SK-N-SH (cell line): ENCODE data around the gene PLA2G2C. TPM values are rescaled to one million over a fixed set of nuclear protein-coding genes. Genes with fewer than 3 reads are reported as not detected.
"Not testable (repeated sequence)": the region's sequence is repeated elsewhere in the genome, so short reads cannot be mapped to it uniquely, and the experiment has no call there.

Source experiments
- CTCF ChIA-PET: fragments of 300-600, 350-600 bp; formaldehyde crosslinking; extraction: SDS; loops from one replicate; lab custom pipeline; 2021; lab: Yijun Ruan, JAX
- POLR2A ChIA-PET: fragments of 350-600 bp; sonication (Branson Sonifier 250); formaldehyde crosslinking; extraction: SDS; loops from one replicate; lab custom pipeline; 2020; ENCODE audit warnings: antibody characterized with exemption, inconsistent platforms; lab: Yijun Ruan, JAX
- DNase-seq: peaks from one replicate; pipeline ENCODE4 v3.0.0; 2012
- H2AFZ ChIP-seq: fragments of 200-600 bp; sonication (generic); 2 replicates; pipeline ENCODE4 v1.8.1; 2016; ENCODE audit warnings: antibody characterized with exemption, mild to moderate bottlenecking, low read depth
- H3F3A ChIP-seq: fragments of 200-600 bp; sonication (generic); replicated peaks from 2 replicates; pipeline ENCODE3; 2016; ENCODE audit warnings: antibody characterized with exemption, mild to moderate bottlenecking; ENCODE audit not compliant: insufficient read depth
- H3K27ac ChIP-seq, 2 experiments: fragments of 200-500 bp in 1 of 2; fragments of 200-600 bp in 1 of 2; sonication (Bioruptor generic) in 1 of 2; sonication (generic), shearing (Covaris generic) in 1 of 2; 2 replicates each; pipeline versions ENCODE4 v1.5.1 to v1.6.1; 2014 to 2016; ENCODE audit warnings: low read depth in 2 of 2, inconsistent platforms in 1 of 2, low read length in 1 of 2, mild to moderate bottlenecking in 1 of 2, mixed read lengths in 1 of 2
- H3K27me3 ChIP-seq: fragments of 200-600 bp; sonication (generic), shearing (Covaris generic); 2 replicates; pipeline ENCODE4 v1.6.1; 2016; ENCODE audit warnings: mixed run types; ENCODE audit not compliant: insufficient read depth
- H3K36me3 ChIP-seq, 2 experiments: fragments of 200-500 bp in 1 of 2; fragments of 200-600 bp in 1 of 2; sonication (Bioruptor generic) in 1 of 2; sonication (generic) in 1 of 2; replicated peaks in 1 of 2; 2 replicates each; pipeline versions ENCODE3 to v1.5.1; 2014 to 2016; ENCODE audit warnings: low read length in 1 of 2, mild to moderate bottlenecking in 1 of 2; ENCODE audit not compliant: insufficient read depth in 2 of 2, control insufficient read depth in 1 of 2
- H3K4me1 ChIP-seq, 2 experiments: fragments of 200-500 bp in 1 of 2; fragments of 200-600 bp in 1 of 2; sonication (Bioruptor generic) in 1 of 2; sonication (generic), shearing (Covaris generic) in 1 of 2; 2 replicates each; pipeline versions ENCODE4 v1.5.1 to v1.6.1; 2014 to 2016; ENCODE audit warnings: low read depth in 1 of 2, low read length in 1 of 2, mixed run types in 1 of 2; ENCODE audit not compliant: insufficient read depth in 2 of 2, control insufficient read depth in 1 of 2
- H3K4me2 ChIP-seq: fragments of 200-600 bp; sonication (generic), shearing (Covaris generic); 2 replicates; pipeline ENCODE4 v1.6.1; 2017; ENCODE audit warnings: mixed run types
- H3K4me3 ChIP-seq, 2 experiments: fragments of 200-500 bp in 1 of 2; fragments of 200-600 bp in 1 of 2; sonication (Bioruptor generic) in 1 of 2; sonication (generic), shearing (Covaris generic) in 1 of 2; 2 replicates each; pipeline versions ENCODE4 v1.5.1 to v1.8.1; 2014 to 2016; ENCODE audit warnings: low read depth in 2 of 2, inconsistent platforms in 1 of 2, low read length in 1 of 2, mild to moderate bottlenecking in 1 of 2, mixed read lengths in 1 of 2, moderate library complexity in 1 of 2
- H3K79me2 ChIP-seq: fragments of 200-600 bp; sonication (generic); 2 replicates; pipeline ENCODE4 v1.8.1; 2017; ENCODE audit warnings: mild to moderate bottlenecking; ENCODE audit not compliant: insufficient read depth
- H3K9ac ChIP-seq: fragments of 200-600 bp; sonication (generic); 2 replicates; pipeline ENCODE4 v1.6.1; 2017; ENCODE audit warnings: mixed run types
- H3K9me2 ChIP-seq: fragments of 200-600 bp; sonication (generic); 2 replicates; pipeline ENCODE4 v1.6.1; 2017; ENCODE audit warnings: mixed run types
- H3K9me3 ChIP-seq: fragments of 200-600 bp; sonication (generic); 2 replicates; pipeline ENCODE4 v1.6.1; 2017; ENCODE audit warnings: mixed run types, mild to moderate bottlenecking, moderate library complexity
- H4K20me1 ChIP-seq: fragments of 200-600 bp; sonication (generic); 2 replicates; pipeline ENCODE4 v1.6.1; 2017; ENCODE audit warnings: mild to moderate bottlenecking, mixed run types; ENCODE audit not compliant: insufficient read depth
- CTCF ChIP-seq: fragments of 200-600 bp; sonication (generic); IDR thresholded peaks from 2 replicates; pipeline ENCODE4 v1.6.1; 2017; ENCODE audit warnings: antibody characterized with exemption, mild to moderate bottlenecking, moderate library complexity
- GATA2 ChIP-seq: sonication (generic); formaldehyde crosslinking; IDR thresholded peaks from 2 replicates; pipeline ENCODE4 v1.5.0; 2020; ENCODE audit warnings: mild to moderate bottlenecking, missing genetic modification reagents
- MXI1 ChIP-seq: IDR thresholded peaks from 2 replicates; pipeline ENCODE4 v1.6.1; 2012; ENCODE audit warnings: mild to moderate bottlenecking, low read depth, low read length, improper control_type of control experiment
- RAD21 ChIP-seq: IDR thresholded peaks from 2 replicates; pipeline ENCODE4 v1.6.1; 2012; ENCODE audit warnings: mild to moderate bottlenecking, low read length
- RFX5 ChIP-seq: IDR thresholded peaks from 2 replicates; pipeline ENCODE4 v1.6.1; 2012; ENCODE audit warnings: mild to moderate bottlenecking, improper control_type of control experiment, low read length
- SMC3 ChIP-seq: IDR thresholded peaks from 2 replicates; pipeline ENCODE4 v1.6.1; 2012; ENCODE audit warnings: low read depth, low read length, improper control_type of control experiment
- TAF1 ChIP-seq: IDR thresholded peaks from 2 replicates; pipeline ENCODE4 v1.6.1; 2012; ENCODE audit warnings: low read depth, mild to moderate bottlenecking, low read length, moderate library complexity, borderline replicate concordance
- USF1 ChIP-seq: IDR thresholded peaks from 2 replicates; pipeline ENCODE4 v1.4.0; 2012; ENCODE audit warnings: low read depth, borderline replicate concordance
- WGBS: methylation state at CpG from one replicate; pipeline ENCODE4 v1.1.6; 2017; ENCODE audit warnings: low lambda C conversion rate; 5-methylcytosine and 5-hydroxymethylcytosine counted together
- polyA plus RNA-seq, 3 experiments: library from polyadenylated mRNA; depleted of rRNA; stranded (reverse); fragments of >200 nt; gene quantifications; 2 replicates each; pipeline ENCODE4 v1.2.3, GENCODE V29; 2012

Gene PLA2G2C
- polyA plus RNA-seq, 1 of the 3 experiments (the other 2 are of a cell fraction), result not detected

DNA sequence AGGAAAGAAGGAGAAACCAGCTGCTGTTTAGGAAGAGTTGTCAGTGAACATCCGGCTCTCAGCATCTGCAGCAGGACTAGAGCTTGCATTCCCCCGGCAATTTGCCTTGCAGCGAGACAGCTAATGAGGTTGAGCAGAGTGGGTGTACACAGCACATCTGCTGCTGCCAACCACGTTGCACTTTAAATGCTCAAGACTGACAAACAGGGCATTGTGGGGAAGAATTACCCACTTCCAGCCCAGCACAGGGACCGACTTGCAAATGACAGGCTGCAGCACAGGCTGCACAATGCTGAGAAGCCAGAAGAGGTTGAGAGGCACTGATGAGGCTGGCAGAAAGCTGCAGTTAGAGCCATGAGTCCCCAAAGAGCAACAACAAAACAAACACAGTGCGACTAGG, 47.5 kb upstream of the PLA2G2C start:
- Histone ChIP-seq H3F3A (no peaks in the 10 kb centered on the region), H2AFZ (no peak overlapping the region), H3K36me3 (no peaks in the 10 kb centered on the region), H3K9ac (no peak overlapping the region), H3K9me3 (no peaks in the 10 kb centered on the region), H3K4me2 (no peak overlapping the region), H3K27me3 (peaks cover 7% of the 10 kb centered on the region; the same call in 1 of the 2 replicates), H3K4me3 (no peak overlapping the region), H3K9me2 (no peaks in the 10 kb centered on the region), H3K4me1 (peaks cover 0 to 13% of the 10 kb centered on the region in 2 experiments; a peak in 2 of 4 replicates), H3K27ac (no peak overlapping the region; a peak in 1 of 4 replicates), H3K79me2 (no peaks in the 10 kb centered on the region), H4K20me1 (no peaks in the 10 kb centered on the region)
- WGBS, result 21% methylated on average over 5 of the region's 6 CpGs
- ChIA-PET POLR2A (no interaction called here), CTCF (interaction anchor here (0.6 to 3.8 kb wide), 23 partner anchors 8 to 259 kb away, joined by 3 to 23 read pairs (median 4); no protein-coding TSS in a partner anchor)
- TF ChIP-seq TAF1 (no peak), USF1 (no peak), MXI1 (peak; percentile 64; the same call in 1 of the 2 replicates)
- peak; percentile 69 for DNase-seq

- H3F3A ChIP-seq, result no peaks in the 10 kb centered on the region
- POLR2A ChIA-PET, result no interaction called here
- WGBS, result 18% methylated on average over 3 of the region's 3 CpGs
- no peak overlapping the region for H3K27ac ChIP-seq
- H3K4me2 ChIP-seq, result no peak overlapping the region
- no peak overlapping the region for H3K9ac ChIP-seq
- H3K9me2 ChIP-seq, result no peaks in the 10 kb centered on the region
- no peaks in the 10 kb centered on the region for H3K79me2 ChIP-seq
- H3K4me1 ChIP-seq, result peaks cover 0 to 13% of the 10 kb centered on the region in 2 experiments; a peak in 2 of 4 replicates
- peak; percentile 55 for DNase-seq
- H3K4me3 ChIP-seq, result no peak overlapping the region
- H3K9me3 ChIP-seq, result no peaks in the 10 kb centered on the region
- H3K27me3 ChIP-seq, result peaks cover 12% of the 10 kb centered on the region; the same call in 1 of the 2 replicates
- H4K20me1 ChIP-seq, result no peaks in the 10 kb centered on the region
- CTCF ChIA-PET, result interaction anchor here (0.6 to 3.8 kb wide), 24 partner anchors 9 to 258 kb away, joined by 3 to 23 read pairs (median 4); no protein-coding TSS in a partner anchor
- no peaks in the 10 kb centered on the region for H3K36me3 ChIP-seq
- TF ChIP-seq RFX5 (no peak), SMC3 (peak; percentile 22; the same call in 1 of the 2 replicates), CTCF (peak; percentile 52), RAD21 (peak; percentile 55)
- H2AFZ ChIP-seq, result no peak overlapping the region
Observed at GRCh38 chr1:20233394-20233793, 47.1 kb upstream of the PLA2G2C start.

GRCh38 chr1:20232564-20232963, 46.2 kb upstream of the PLA2G2C start:
- H3K9ac ChIP-seq, H2AFZ ChIP-seq, H3K27ac ChIP-seq, H3K79me2 ChIP-seq, H3F3A ChIP-seq, H4K20me1 ChIP-seq, H3K9me2 ChIP-seq, H3K4me2 ChIP-seq, H3K4me3 ChIP-seq, H3K9me3 ChIP-seq, DNase-seq, H3K36me3 ChIP-seq, POLR2A ChIA-PET: not testable (repeated sequence)
- Histone ChIP-seq H3K4me1 (peaks cover 0 to 11% of the 10 kb centered on the region in 2 experiments; a peak in 2 of 4 replicates), H3K27me3 (peaks cover 20% of the 10 kb centered on the region; the same call in 1 of the 2 replicates)
- TF ChIP-seq GATA2, result peak; percentile 28; the same call in 1 of the 2 replicates
- CTCF ChIA-PET, result interaction anchor here (0.9 to 3.8 kb wide), 6 partner anchors 15 to 133 kb away, joined by 3 to 23 read pairs (median 6); no protein-coding TSS in a partner anchor
- 52% methylated on average over 7 of the region's 7 CpGs for WGBS
